AG04450 (cell line): ENCODE measurements around the gene NKAIN4. TPM values are rescaled to one million over a fixed set of nuclear protein-coding genes. Genes with fewer than 3 reads are reported as not detected.

Experiments used
- CTCF ChIA-PET: fragments of 300-600, 350-600 bp; formaldehyde crosslinking; extraction: SDS; loops from one replicate; lab custom pipeline; 2022; ENCODE audit warnings: antibody characterized with exemption, inconsistent platforms; lab: Charles Lee
- POLR2A ChIA-PET: fragments of 350-600 bp; formaldehyde crosslinking; extraction: SDS; loops from one replicate; lab custom pipeline; 2021; ENCODE audit warnings: antibody characterized with exemption, inconsistent platforms; lab: Yijun Ruan, JAX
- DNase-seq: peaks from one replicate; pipeline ENCODE4 v3.0.0-alpha.2; 2011; ENCODE audit warnings: low read depth, low spot score
- H3K27ac ChIP-seq: one replicate; pipeline ENCODE4 v1.5.1; 2012; ENCODE audit warnings: low read depth, low read length, control low read depth
- H3K27me3 ChIP-seq: one replicate; pipeline ENCODE4 v1.6.0; 2012; ENCODE audit warnings: low read length; ENCODE audit not compliant: control insufficient read depth, insufficient read depth
- H3K4me3 ChIP-seq: 2 replicates; pipeline ENCODE4 v1.5.1; 2011; ENCODE audit warnings: mild to moderate bottlenecking, low read depth, low read length, control low read depth
- H3K9me3 ChIP-seq: 2 replicates; pipeline ENCODE4 v1.5.1; 2012; ENCODE audit warnings: low read length; ENCODE audit not compliant: control insufficient read depth, insufficient read depth
- polyA plus RNA-seq: library from polyadenylated mRNA; depleted of rRNA; stranded (reverse); fragments of >200 nt; gene quantifications from 2 replicates; pipeline ENCODE4 v1.2.3, GENCODE V29; 2011
- TF ChIP-seq, protein P1 (sequence below): IDR thresholded peaks from 2 replicates; pipeline ENCODE4 v1.5.1; 2011; ENCODE audit warnings: low read depth, low read length, control low read depth, inconsistent platforms

NKAIN4 gene
- polyA plus RNA-seq, 1 experiment = not detected

DNA sequence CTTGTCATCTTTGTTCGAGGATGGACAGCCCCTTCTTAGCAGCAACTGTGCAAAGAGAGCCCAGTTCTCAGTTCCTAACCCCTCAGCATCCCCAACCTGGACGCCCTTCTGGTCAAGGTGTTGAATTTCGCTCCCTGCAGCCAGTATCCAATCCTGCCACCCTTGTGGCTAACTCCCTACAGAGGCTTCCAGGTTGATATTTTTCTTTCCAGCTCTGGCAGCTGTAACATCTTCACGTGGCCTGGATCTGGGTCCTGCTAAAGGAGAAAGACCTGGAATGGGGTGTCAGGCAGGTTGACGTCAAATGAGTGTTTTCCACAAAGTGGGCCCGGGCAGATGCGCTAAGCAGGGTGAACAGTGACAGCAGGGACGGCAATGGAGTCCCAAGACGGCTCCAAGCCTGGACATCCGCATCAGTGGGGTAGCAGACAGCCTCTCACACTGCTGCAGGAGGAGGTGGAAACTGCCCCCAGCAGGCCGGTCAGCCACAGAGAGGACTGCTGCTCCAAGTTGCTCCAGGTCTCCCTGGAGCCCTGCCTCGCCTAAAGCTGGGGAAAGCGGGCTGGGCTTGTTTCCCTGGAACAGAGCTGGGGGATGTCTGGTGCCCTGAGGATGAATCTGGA, 37.3 kb downstream of the NKAIN4 start:
- Histone ChIP-seq H3K9me3 (no peaks in the 10 kb centered on the region), H3K27ac (no peak overlapping the region), H3K27me3 (peaks cover 13% of the 10 kb centered on the region), H3K4me3 (peak overlapping the region; percentile 77)
- ChIA-PET POLR2A (no interaction called here), CTCF (interaction anchor here (6.2 kb wide), 1 partner anchor 7 kb away, joined by 59 read pairs; no protein-coding TSS in a partner anchor)
- no peak for DNase-seq
- TF ChIP-seq, protein P1, sequence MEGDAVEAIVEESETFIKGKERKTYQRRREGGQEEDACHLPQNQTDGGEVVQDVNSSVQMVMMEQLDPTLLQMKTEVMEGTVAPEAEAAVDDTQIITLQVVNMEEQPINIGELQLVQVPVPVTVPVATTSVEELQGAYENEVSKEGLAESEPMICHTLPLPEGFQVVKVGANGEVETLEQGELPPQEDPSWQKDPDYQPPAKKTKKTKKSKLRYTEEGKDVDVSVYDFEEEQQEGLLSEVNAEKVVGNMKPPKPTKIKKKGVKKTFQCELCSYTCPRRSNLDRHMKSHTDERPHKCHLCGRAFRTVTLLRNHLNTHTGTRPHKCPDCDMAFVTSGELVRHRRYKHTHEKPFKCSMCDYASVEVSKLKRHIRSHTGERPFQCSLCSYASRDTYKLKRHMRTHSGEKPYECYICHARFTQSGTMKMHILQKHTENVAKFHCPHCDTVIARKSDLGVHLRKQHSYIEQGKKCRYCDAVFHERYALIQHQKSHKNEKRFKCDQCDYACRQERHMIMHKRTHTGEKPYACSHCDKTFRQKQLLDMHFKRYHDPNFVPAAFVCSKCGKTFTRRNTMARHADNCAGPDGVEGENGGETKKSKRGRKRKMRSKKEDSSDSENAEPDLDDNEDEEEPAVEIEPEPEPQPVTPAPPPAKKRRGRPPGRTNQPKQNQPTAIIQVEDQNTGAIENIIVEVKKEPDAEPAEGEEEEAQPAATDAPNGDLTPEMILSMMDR = no peak

DNA sequence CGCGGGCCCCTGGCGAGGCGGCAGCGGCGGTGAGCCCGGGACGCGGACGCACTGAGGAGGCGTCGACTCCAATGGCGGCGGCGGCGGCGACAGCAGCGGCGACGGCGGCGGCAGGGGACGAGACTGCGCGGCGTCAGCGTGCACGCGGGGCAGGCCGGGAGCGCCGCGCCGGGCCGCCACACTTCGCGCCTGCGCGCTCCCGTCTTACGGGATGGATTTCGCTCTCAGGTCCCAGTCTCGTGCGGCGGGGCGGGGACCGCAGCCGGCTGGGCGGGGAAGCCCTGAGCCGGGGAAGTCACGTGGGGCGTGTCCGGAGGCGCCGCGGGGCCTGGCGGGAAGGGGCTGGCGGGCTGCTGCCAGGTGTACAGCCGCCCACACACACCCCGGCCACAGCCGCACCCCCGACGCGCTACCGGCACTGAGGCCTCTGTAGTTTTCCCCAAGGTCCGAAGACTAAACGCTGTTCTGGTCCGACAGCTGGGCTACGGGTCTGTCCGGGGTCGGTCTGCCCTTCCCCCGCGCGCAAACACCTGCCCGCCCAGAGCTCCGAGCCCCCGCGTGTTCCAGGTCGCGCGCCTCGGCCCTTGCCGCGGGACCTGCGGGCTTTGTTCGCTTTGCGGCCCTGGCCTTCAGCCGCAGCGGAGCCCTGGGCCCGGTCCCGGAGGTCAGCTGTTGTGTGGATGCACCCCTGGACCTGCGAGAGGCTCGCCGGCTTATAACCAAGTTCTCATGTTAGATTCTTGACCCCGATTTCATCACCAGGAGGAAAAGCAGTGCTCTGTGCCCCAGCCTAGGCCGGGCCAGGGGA, 38.0 kb downstream of the NKAIN4 start, which contains the start of gene YTHDF1:
Gene YTHDF1 (minus strand): TSS at position 91 of the 808 bp plus-strand sequence. CDS start 239 bp downstream, outside the sequence.
- H3K4me3 ChIP-seq = peak within 1 kb of the TSS; percentile 77
- peaks cover 12% of the 10 kb centered on the region for H3K27me3 ChIP-seq
- CTCF ChIA-PET = interaction anchor here (2.3 to 6.2 kb wide), 2 partner anchors 8 to 15 kb away, joined by 17 to 59 read pairs; no protein-coding TSS in a partner anchor
- TF ChIP-seq, protein P1 = no peak
- no peaks in the 10 kb centered on the region for H3K9me3 ChIP-seq
- peak; percentile 68 for DNase-seq
- peak within 1 kb of the TSS; percentile 31 for H3K27ac ChIP-seq
- POLR2A ChIA-PET = no interaction called here

DNA sequence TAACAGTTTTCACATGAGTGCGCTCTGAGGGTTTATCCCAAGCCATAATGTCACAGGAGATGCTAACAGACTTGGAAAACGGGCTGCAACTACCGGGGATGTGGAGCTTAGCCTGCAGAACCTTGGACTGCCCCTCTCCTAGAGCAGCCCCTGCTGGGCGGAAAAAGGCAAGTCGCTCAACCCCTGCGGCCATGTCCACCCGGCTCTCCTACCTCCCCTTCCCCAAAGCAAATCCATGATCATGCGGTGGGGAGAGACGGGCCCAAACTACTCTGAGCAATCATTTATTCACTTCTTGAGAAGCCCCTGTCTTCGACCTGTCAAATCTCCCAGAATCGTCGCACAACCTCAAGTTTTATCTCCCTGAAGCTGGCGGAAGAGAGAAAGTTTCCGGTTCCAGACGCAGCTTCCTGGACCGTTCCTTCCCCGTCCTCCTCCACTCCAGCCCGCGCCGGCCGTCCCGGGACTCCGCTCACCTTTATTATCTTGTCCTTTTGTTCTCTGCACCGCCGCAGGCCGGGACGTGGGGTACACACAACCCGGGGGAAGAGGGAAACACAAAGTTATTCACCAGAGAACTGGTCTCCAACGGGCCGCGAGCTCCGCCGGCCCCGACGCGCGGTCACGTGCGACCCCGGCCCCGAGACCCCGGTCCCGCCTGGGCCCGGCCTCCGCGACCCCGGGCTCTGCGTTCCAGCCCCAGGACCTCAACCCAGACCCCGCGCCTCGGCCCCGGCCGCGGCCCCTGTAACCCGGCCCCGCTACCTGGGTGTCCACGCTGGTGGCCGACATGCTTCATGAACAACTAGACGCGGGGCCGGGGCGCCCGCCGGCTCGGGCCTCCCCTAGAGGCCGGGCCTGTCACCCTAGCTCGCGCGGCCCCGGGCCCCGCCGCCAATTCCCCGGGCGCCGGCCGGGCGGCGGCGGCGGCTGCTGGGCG, 38.9 kb downstream of the NKAIN4 start:
- TF ChIP-seq, protein P1 = peak; percentile 76
- CTCF ChIA-PET = interaction anchor here (0.6 to 6.2 kb wide), 11 partner anchors 9 to 243 kb away, joined by 3 to 59 read pairs (median 4); no protein-coding TSS in a partner anchor
- no peaks in the 10 kb centered on the region for H3K9me3 ChIP-seq
- POLR2A ChIA-PET = interaction anchor here (0.9 kb wide), 1 partner anchor 8 kb away, joined by 3 read pairs; no protein-coding TSS in a partner anchor
- H3K27me3 ChIP-seq = peaks cover 3% of the 10 kb centered on the region
- H3K27ac ChIP-seq = peak overlapping the region; percentile 31
- peak overlapping the region; percentile 77 for H3K4me3 ChIP-seq
- no peak for DNase-seq

DNA sequence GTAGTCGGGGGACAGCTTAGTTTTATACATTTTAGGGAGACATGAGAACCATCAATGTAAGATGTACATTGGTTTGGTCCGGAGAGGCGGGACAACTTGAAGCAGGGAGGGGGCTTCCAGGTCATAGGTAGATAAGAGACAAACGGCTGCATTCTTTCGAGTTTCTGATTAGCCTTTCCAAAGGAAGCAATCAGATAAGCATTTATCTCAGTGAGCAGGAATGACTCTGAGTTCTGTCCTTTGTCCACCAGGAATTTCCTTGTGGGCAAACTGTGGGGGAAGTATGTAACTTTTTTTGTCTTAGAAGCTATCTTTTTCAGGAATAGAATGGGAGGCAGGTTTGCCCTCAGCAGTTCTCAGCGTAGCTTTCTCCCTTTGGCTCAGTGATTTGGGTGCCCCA, 39.7 kb downstream of the NKAIN4 start:
- peak overlapping the region; percentile 77 for H3K4me3 ChIP-seq
- POLR2A ChIA-PET = interaction anchor here (0.9 kb wide), 1 partner anchor 9 kb away, joined by 3 read pairs; no protein-coding TSS in a partner anchor
- H3K27me3 ChIP-seq = no peaks in the 10 kb centered on the region
- TF ChIP-seq, protein P1 = no peak
- no peaks in the 10 kb centered on the region for H3K9me3 ChIP-seq
- CTCF ChIA-PET = interaction anchor here (0.6 to 6.2 kb wide), 10 partner anchors 9 to 158 kb away, joined by 3 to 59 read pairs (median 4); no protein-coding TSS in a partner anchor
- H3K27ac ChIP-seq = no peak overlapping the region
- no peak for DNase-seq
